ENCODE measurements around the gene FRY. TPM values are rescaled to one million over a fixed set of nuclear protein-coding genes. Genes with fewer than 3 reads are reported as not detected.

FRY gene
- total RNA-seq, 2 donors from 2014 or later: 16.4 to 33.3 TPM

DNA sequence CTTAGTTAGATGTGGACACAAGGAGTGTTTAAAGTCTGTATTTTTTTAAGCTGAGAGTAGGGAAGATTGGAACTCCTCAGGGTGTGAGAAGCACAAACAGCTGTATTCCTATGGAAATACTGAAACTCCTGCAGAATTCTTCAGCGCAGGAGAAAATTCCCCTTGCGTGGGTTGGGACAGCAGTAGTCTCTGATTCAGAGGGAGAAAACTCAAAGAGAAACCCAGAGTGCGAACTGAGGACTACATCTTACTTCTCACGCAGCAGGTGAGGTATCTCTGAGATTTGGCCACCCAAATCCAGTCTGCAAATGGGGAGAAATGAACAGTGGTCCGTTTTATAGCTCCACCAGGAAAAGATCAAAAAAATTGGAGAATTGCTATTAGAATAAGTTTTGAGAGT lies 60.9 kb downstream of the FRY start:
- no peaks in the 10 kb centered on the region for H3K27me3 ChIP-seq (replicated peaks; ENCODE audit: insufficient read depth)
- H3K36me3 ChIP-seq: no peaks in the 10 kb centered on the region
- 87% methylated on average over 5 of the region's 5 CpGs for WGBS
- no peaks in the 10 kb centered on the region for H3K9me3 ChIP-seq
- no peaks in the 10 kb centered on the region for H3K4me1 ChIP-seq (replicated peaks)
- no peak for DNase-seq (ENCODE audit: low spot score)
- TF ChIP-seq POLR2AphosphoS5 (IDR thresholded peaks at IDR 0.05) (no peak), POLR2A (IDR thresholded peaks at IDR 0.05) (no peak)
- TF ChIP-seq, protein P1, sequence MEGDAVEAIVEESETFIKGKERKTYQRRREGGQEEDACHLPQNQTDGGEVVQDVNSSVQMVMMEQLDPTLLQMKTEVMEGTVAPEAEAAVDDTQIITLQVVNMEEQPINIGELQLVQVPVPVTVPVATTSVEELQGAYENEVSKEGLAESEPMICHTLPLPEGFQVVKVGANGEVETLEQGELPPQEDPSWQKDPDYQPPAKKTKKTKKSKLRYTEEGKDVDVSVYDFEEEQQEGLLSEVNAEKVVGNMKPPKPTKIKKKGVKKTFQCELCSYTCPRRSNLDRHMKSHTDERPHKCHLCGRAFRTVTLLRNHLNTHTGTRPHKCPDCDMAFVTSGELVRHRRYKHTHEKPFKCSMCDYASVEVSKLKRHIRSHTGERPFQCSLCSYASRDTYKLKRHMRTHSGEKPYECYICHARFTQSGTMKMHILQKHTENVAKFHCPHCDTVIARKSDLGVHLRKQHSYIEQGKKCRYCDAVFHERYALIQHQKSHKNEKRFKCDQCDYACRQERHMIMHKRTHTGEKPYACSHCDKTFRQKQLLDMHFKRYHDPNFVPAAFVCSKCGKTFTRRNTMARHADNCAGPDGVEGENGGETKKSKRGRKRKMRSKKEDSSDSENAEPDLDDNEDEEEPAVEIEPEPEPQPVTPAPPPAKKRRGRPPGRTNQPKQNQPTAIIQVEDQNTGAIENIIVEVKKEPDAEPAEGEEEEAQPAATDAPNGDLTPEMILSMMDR (IDR thresholded peaks at IDR 0.05): no peak
- no peak overlapping the region for H3K27ac ChIP-seq
- no peak overlapping the region for H3K4me3 ChIP-seq
- intact Hi-C loops (cut with DNase I): no loop called here

GRCh38 chr13:32093006-32093405 lies 61.4 kb downstream of the FRY start:
- no peaks in the 10 kb centered on the region for H3K27me3 ChIP-seq (replicated peaks; ENCODE audit: insufficient read depth)
- H3K4me3 ChIP-seq: no peak overlapping the region
- no peaks in the 10 kb centered on the region for H3K4me1 ChIP-seq (replicated peaks)
- TF ChIP-seq, protein P1 (IDR thresholded peaks at IDR 0.05): no peak
- TF ChIP-seq POLR2A (IDR thresholded peaks at IDR 0.05) (no peak), POLR2AphosphoS5 (IDR thresholded peaks at IDR 0.05) (no peak)
- no peaks in the 10 kb centered on the region for H3K9me3 ChIP-seq
- DNase-seq (ENCODE audit: low spot score): no peak
- H3K36me3 ChIP-seq: no peaks in the 10 kb centered on the region
- no peak overlapping the region for H3K27ac ChIP-seq
- 89% methylated on average over 2 of the region's 2 CpGs for WGBS
- intact Hi-C loops (cut with DNase I): no loop called here

DNA sequence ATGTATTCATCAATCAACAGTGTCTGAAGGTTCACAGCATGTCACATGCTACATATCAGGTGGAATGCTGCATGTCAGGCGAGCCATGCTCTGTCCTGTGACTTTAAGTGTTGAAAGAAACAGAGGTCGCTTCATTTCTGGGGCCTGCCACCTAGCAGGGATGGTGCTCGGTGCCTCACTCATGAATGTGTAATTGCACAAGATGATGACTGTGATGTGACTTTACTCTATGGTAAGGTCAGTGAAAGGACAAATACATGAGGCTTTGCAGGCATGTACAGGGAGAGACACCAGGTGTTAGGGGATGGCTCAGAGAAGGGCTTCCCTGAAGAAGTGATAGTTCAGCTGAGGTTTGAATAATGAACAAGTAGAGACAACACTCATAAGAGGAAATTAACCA lies 66.7 kb downstream of the FRY start:
- WGBS: 93% methylated on average over 3 of the region's 3 CpGs
- no peaks in the 10 kb centered on the region for H3K36me3 ChIP-seq

DNA sequence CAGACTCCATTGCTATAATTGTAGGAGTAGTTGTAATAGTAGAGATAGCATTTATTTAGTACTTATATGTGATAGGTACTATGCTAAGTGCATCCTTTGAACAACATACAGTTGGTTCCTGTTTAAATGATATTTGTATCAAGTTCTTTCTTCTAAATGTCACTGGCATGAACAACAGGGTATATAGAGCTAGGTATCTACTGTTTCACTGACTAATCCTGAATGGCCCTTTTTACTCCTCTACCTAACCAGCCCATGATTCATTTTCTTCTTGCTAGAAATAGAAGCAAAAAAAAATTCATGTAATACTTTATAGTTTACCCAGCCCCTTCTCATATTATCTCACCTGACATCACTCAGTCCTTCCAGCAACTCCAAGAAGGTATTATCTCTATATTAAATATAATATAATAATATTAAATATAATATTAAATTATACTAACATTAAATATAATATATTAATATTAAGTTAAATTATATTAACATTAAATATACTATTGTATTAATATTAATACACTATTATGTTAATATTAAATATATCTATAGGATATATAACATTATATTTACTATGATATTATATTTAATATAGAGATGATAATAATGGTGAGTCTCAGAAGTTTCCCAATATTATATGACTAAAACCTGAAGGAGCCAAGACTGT lies 74.2 kb downstream of the FRY start:
- Histone ChIP-seq H3K4me3 (no peak overlapping the region), H3K27ac (no peak overlapping the region), H3K27me3 (replicated peaks; ENCODE audit: insufficient read depth) (no peaks in the 10 kb centered on the region), H3K4me1 (replicated peaks) (no peaks in the 10 kb centered on the region), H3K9me3 (no peaks in the 10 kb centered on the region), H3K36me3 (no peaks in the 10 kb centered on the region)
- TF ChIP-seq POLR2AphosphoS5 (IDR thresholded peaks at IDR 0.05) (no peak), POLR2A (IDR thresholded peaks at IDR 0.05) (no peak)
- TF ChIP-seq, protein P1 (IDR thresholded peaks at IDR 0.05): no peak
- DNase-seq (ENCODE audit: low spot score): no peak
- intact Hi-C loops (cut with DNase I): no loop called here

More for the DNA sequence above, 66.7 kb downstream of the FRY start:
- H3K27ac ChIP-seq: no peak overlapping the region
- H3K4me3 ChIP-seq: no peak overlapping the region
- TF ChIP-seq POLR2AphosphoS5 (IDR thresholded peaks at IDR 0.05) (no peak), POLR2A (IDR thresholded peaks at IDR 0.05) (no peak)
- TF ChIP-seq, protein P1 (IDR thresholded peaks at IDR 0.05): no peak
- H3K27me3 ChIP-seq (replicated peaks; ENCODE audit: insufficient read depth): no peaks in the 10 kb centered on the region
- H3K4me1 ChIP-seq (replicated peaks): no peaks in the 10 kb centered on the region
- no peak for DNase-seq (ENCODE audit: low spot score)
- intact Hi-C loops (cut with DNase I): no loop called here
- no peaks in the 10 kb centered on the region for H3K9me3 ChIP-seq

- no peaks in the 10 kb centered on the region for H3K9me3 ChIP-seq
- intact Hi-C loops (cut with DNase I): no loop called here
- no peaks in the 10 kb centered on the region for H3K27me3 ChIP-seq (replicated peaks; ENCODE audit: insufficient read depth)
- TF ChIP-seq POLR2AphosphoS5 (IDR thresholded peaks at IDR 0.05): no peak
- TF ChIP-seq POLR2A (IDR thresholded peaks at IDR 0.05): no peak
- TF ChIP-seq, protein P1 (IDR thresholded peaks at IDR 0.05): no peak
- DNase-seq (ENCODE audit: low spot score): no peak
- WGBS: 68% methylated on average over 4 of the region's 4 CpGs
- H3K4me1 ChIP-seq (replicated peaks): no peaks in the 10 kb centered on the region
- H3K36me3 ChIP-seq: no peaks in the 10 kb centered on the region
- H3K27ac ChIP-seq: no peak overlapping the region
- H3K4me3 ChIP-seq: no peak overlapping the region
Measured at GRCh38 chr13:32107474-32107873, 75.9 kb downstream of the FRY start.
